Measurements from ENCODE around the gene SORCS2.

DNA sequence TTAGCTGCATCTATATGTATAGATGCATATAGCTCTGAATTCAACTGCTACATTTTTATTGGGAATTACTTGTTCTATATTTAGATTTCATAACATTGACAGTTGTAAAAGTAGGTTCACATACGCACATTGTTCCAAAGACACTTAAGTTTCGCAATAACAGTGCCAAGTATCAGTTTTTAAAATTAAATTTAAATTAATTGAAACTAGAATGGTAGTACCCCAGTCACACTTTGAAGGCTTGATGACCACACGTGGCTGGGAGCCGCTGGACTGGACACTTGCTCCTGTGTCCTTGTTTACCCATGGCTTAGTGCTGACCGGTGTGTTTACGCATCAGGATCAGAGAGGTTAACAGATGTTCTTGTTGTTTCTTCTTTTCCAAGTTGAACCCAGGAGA, 383.1 kb downstream of the SORCS2 start:
- TF ChIP-seq CTCF (IDR thresholded peaks at IDR 0.05), result no peak
- TF ChIP-seq POLR2AphosphoS5 (IDR thresholded peaks at IDR 0.05; ENCODE audit: low read depth, low read length), result no peak
- TF ChIP-seq, protein P1, sequence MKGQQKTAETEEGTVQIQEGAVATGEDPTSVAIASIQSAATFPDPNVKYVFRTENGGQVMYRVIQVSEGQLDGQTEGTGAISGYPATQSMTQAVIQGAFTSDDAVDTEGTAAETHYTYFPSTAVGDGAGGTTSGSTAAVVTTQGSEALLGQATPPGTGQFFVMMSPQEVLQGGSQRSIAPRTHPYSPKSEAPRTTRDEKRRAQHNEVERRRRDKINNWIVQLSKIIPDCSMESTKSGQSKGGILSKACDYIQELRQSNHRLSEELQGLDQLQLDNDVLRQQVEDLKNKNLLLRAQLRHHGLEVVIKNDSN (IDR thresholded peaks at IDR 0.05; ENCODE audit: borderline replicate concordance, low read depth), result no peak
- TF ChIP-seq EP300 (IDR thresholded peaks at IDR 0.05; ENCODE audit: borderline replicate concordance in 1 of 2, low read depth in 1 of 2, low read length in 1 of 2), result no peak
- TF ChIP-seq TEAD4 (IDR thresholded peaks at IDR 0.05; ENCODE audit: borderline replicate concordance, insufficient read depth), result no peak
- no peak for TF ChIP-seq FOXM1 (IDR thresholded peaks at IDR 0.05; ENCODE audit: low read depth)
- no peak for TF ChIP-seq SIN3A (IDR thresholded peaks at IDR 0.05; ENCODE audit: borderline replicate concordance, low read depth, low read length)

All from SK-N-SH (cell line).